IPS DF 4.7 (cell line): Measurements from ENCODE around the gene GSX1.

Experiments
- DNase-seq: peaks from one replicate; pipeline ENCODE4 v3.0.0-alpha.2; 2013; ENCODE audit warnings: low spot score; ENCODE audit errors: extremely low read depth

Gene GSX1

GRCh38 chr13:27833206-27833605 lies 40.9 kb downstream of the GSX1 start:
- no peak for DNase-seq

- DNase-seq: no peak
Measured at GRCh38 chr13:27834095-27834494, 41.8 kb downstream of the GSX1 start.

DNA sequence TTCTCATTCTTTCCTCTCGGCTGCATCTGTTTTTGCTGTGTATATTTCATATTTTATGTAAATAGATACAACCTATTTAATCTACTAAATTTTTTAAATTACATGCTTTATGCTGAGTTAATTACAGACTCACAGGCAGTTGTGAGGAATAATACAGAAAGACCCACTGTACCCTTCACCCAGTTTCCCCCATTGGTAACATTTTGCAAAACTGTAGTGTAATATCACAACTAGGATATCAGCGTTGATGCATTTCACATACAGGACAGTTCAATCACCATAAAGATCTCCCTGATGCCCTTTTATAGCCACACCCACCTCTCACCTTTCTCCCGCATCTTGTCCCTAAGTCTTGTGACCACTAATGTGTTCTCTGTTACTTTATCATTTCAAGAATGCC lies 43.5 kb downstream of the GSX1 start:
- no peak for DNase-seq

DNA sequence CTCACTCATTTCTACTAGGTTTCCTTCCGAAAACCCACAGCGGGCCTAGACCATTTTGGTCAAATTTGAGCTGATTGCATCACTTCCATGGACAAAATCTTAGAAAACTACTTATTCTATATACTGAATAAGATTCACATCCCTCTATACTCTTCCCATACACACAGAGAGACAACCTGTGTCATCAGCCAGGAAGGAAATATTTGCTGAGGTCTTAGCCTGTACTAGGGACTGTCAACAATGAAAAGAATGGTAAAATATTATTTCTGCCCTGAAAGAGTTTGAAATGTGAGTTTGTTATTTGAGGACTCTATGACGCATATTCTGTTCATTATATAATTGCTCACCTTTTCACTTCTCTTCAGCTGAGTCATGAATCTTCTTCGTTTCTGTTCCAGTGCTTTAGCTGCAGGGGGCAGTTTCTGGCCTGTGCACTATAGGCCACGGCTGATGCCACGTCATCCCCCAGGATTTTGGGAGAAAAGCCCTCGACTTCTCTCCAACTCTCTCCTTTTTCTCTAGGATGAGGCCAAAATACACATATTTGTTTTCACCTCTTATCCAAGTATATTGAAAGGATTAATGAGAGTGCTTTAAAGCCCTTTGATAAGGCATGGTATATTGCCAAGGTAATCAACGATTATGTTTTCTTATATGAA lies 47.7 kb downstream of the GSX1 start:
- no peak for DNase-seq

DNA sequence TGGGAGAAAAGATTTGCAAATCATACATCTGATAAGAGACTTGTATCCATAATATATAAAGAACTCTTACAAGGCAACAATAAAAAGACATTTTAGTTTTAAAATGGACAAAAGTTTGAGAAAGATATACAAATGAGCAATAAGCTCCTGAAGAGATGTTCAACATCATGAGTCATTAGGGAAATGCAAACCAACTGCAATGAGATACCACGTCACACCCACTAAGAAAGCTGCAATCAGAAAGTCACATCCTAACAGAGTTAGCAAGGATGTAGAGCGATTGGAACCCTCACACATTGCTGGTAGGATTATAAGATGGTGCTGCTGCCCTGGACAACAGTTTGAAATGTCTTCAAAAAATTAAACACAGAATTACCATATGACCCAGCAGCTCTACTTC lies 50.3 kb downstream of the GSX1 start:
- DNase-seq: no peak
